Kidney capillary endothelial cell (primary cell): Measurements from ENCODE around the gene SCARB1.

Source experiments
- DNase-seq: peaks from one replicate; pipeline ENCODE4 v3.0.0-alpha.2; 2018; ENCODE audit warnings: low spot score

SCARB1 gene

GRCh38 chr12:124774462-124775167 is 89.0 kb downstream of the SCARB1 start:
- DNase-seq: no peak

- no peak for DNase-seq
Observed at GRCh38 chr12:124774054-124774461, 89.6 kb downstream of the SCARB1 start.

GRCh38 chr12:124772289-124773170 is 91.1 kb downstream of the SCARB1 start:
- no peak for DNase-seq

GRCh38 chr12:124771462-124772288 is 92.0 kb downstream of the SCARB1 start:
- peak; percentile 46 for DNase-seq

- no peak for DNase-seq
Observed at GRCh38 chr12:124770728-124771127, 92.9 kb downstream of the SCARB1 start.

GRCh38 chr12:124769881-124770512 is 93.7 kb downstream of the SCARB1 start:
- DNase-seq: no peak

- no peak for DNase-seq
Observed at GRCh38 chr12:124769163-124769530, 94.5 kb downstream of the SCARB1 start.

- no peak for DNase-seq
Observed at GRCh38 chr12:124768452-124769162, 95.1 kb downstream of the SCARB1 start.

- DNase-seq: peak; percentile 60
Observed at GRCh38 chr12:124767066-124767821, 96.4 kb downstream of the SCARB1 start.

- DNase-seq: no peak
Observed at GRCh38 chr12:124766727-124767065, 97.0 kb downstream of the SCARB1 start.

GRCh38 chr12:124765581-124766489 is 97.8 kb downstream of the SCARB1 start:
- no peak for DNase-seq

GRCh38 chr12:124764870-124765580 is 98.6 kb downstream of the SCARB1 start:
- no peak for DNase-seq

GRCh38 chr12:124764451-124764850 is 99.2 kb downstream of the SCARB1 start:
- peak; percentile 53 for DNase-seq

GRCh38 chr12:124763594-124763979 is 100.1 kb downstream of the SCARB1 start:
- DNase-seq: no peak

- no peak for DNase-seq
Observed at GRCh38 chr12:124762791-124763593, 100.7 kb downstream of the SCARB1 start.

- no peak for DNase-seq
Observed at GRCh38 chr12:124762384-124762783, 101.3 kb downstream of the SCARB1 start.

- DNase-seq: no peak
Observed at GRCh38 chr12:124761871-124762270, 101.8 kb downstream of the SCARB1 start.

GRCh38 chr12:124761056-124761455 is 102.6 kb downstream of the SCARB1 start:
- no peak for DNase-seq
